ENCODE measurements around the gene SFTPA2. TPM values are rescaled to one million over a fixed set of nuclear protein-coding genes. Genes with fewer than 3 reads are reported as not detected.
"Not testable (repeated sequence)": the region's sequence is repeated elsewhere in the genome, so short reads cannot be mapped to it uniquely, and the experiment has no call there.

SFTPA2 gene
- total and polyA plus RNA-seq, 7 donors = 0.05 to 1.3 (median 0.55) TPM

GRCh38 chr10:79552143-79552542 is 8.1 kb downstream of the SFTPA2 start:
- no peak for DNase-seq
- H3K4me1 ChIP-seq = no peaks in the 10 kb centered on the region
- ATAC-seq = no peak
- 32 to 48% (median 38%) methylated on average over 2 of the region's 2 CpGs for WGBS, 3 donors
- no peak overlapping the region for H3K27ac ChIP-seq
- no peak for TF ChIP-seq CTCF (IDR thresholded peaks at IDR 0.05)
- no peaks in the 10 kb centered on the region for H3K27me3 ChIP-seq (ENCODE audit: insufficient read depth in 3 of 3, low read length in 2 of 3)
- intact Hi-C loops (cut with DNase I) = no loop called here
- H3K4me3 ChIP-seq = no peak overlapping the region
- H3K36me3 ChIP-seq (ENCODE audit: insufficient read depth in 1 of 2, low read depth in 1 of 2) = no peaks in the 10 kb centered on the region
- H3K9me3 ChIP-seq = no peaks in the 10 kb centered on the region

GRCh38 chr10:79547973-79548372 is 12.2 kb downstream of the SFTPA2 start:
- ATAC-seq (no peak), DNase-seq (no peak)
- Histone ChIP-seq H3K9me3 (no peaks in the 10 kb centered on the region), H3K4me1 (no peaks in the 10 kb centered on the region), H3K27me3 (ENCODE audit: insufficient read depth in 3 of 3, low read length in 2 of 3) (no peaks in the 10 kb centered on the region), H3K4me3 (no peak overlapping the region), H3K36me3 (ENCODE audit: insufficient read depth in 1 of 2, low read depth in 1 of 2) (no peaks in the 10 kb centered on the region), H3K27ac (no peak overlapping the region)
- WGBS, 3 donors = 66 to 73% (median 67%) methylated on average over 3 of the region's 3 CpGs
- intact Hi-C loops (cut with DNase I) = no loop called here
- no peak for TF ChIP-seq CTCF (IDR thresholded peaks at IDR 0.05)

- WGBS, 3 donors = 87 to 88% (median 88%) methylated on average over 2 of the region's 2 CpGs
- H3K4me1 ChIP-seq; H3K36me3 ChIP-seq (ENCODE audit: insufficient read depth in 1 of 2, low read depth in 1 of 2); H3K4me3 ChIP-seq; DNase-seq; ATAC-seq; intact Hi-C loops (cut with DNase I); H3K27ac ChIP-seq; H3K9me3 ChIP-seq; H3K27me3 ChIP-seq (ENCODE audit: insufficient read depth in 3 of 3, low read length in 2 of 3): not testable (repeated sequence)
Measured at GRCh38 chr10:79547128-79547527, 13.1 kb downstream of the SFTPA2 start.

GRCh38 chr10:79544926-79545659 is 15.1 kb downstream of the SFTPA2 start:
- H3K27ac ChIP-seq; H3K4me1 ChIP-seq; DNase-seq; H3K9me3 ChIP-seq; H3K36me3 ChIP-seq (ENCODE audit: insufficient read depth in 1 of 2, low read depth in 1 of 2); H3K27me3 ChIP-seq (ENCODE audit: insufficient read depth in 3 of 3, low read length in 2 of 3); H3K4me3 ChIP-seq; ATAC-seq; intact Hi-C loops (cut with DNase I): not testable (repeated sequence)
- WGBS, 3 donors = 65 to 73% (median 68%) methylated on average over 3 of the region's 3 CpGs

GRCh38 chr10:79544408-79544807 is 15.8 kb downstream of the SFTPA2 start:
- H3K36me3 ChIP-seq (ENCODE audit: insufficient read depth in 1 of 2, low read depth in 1 of 2); H3K27ac ChIP-seq; H3K27me3 ChIP-seq (ENCODE audit: insufficient read depth in 3 of 3, low read length in 2 of 3); DNase-seq; intact Hi-C loops (cut with DNase I); H3K4me3 ChIP-seq; ATAC-seq; H3K4me1 ChIP-seq; H3K9me3 ChIP-seq: not testable (repeated sequence)
- WGBS, 3 donors = 45 to 59% (median 51%) methylated on average over 3 of the region's 3 CpGs

GRCh38 chr10:79542626-79543025 is 17.6 kb downstream of the SFTPA2 start:
- WGBS, 3 donors = 25 to 31% (median 25%) methylated on average over 2 of the region's 2 CpGs
- no peak for TF ChIP-seq CTCF (IDR thresholded peaks at IDR 0.05)
- DNase-seq (no peak), ATAC-seq (no peak)
- Histone ChIP-seq H3K9me3 (no peaks in the 10 kb centered on the region), H3K4me1 (no peaks in the 10 kb centered on the region), H3K27ac (no peak overlapping the region), H3K4me3 (no peak overlapping the region), H3K27me3 (ENCODE audit: insufficient read depth in 3 of 3, low read length in 2 of 3) (no peaks in the 10 kb centered on the region), H3K36me3 (ENCODE audit: insufficient read depth in 1 of 2, low read depth in 1 of 2) (no peaks in the 10 kb centered on the region)
- intact Hi-C loops (cut with DNase I) = no loop called here

GRCh38 chr10:79540930-79541329 is 19.3 kb downstream of the SFTPA2 start:
- H3K36me3 ChIP-seq (ENCODE audit: insufficient read depth in 1 of 2, low read depth in 1 of 2); H3K27ac ChIP-seq; H3K4me3 ChIP-seq; H3K27me3 ChIP-seq (ENCODE audit: insufficient read depth in 3 of 3, low read length in 2 of 3); ATAC-seq; DNase-seq; H3K4me1 ChIP-seq; H3K9me3 ChIP-seq; intact Hi-C loops (cut with DNase I): not testable (repeated sequence)
- 88 to 95% (median 90%) methylated on average over 1 of the region's 1 CpG for WGBS, 3 donors

GRCh38 chr10:79538311-79538710 is 21.9 kb downstream of the SFTPA2 start:
- H3K36me3 ChIP-seq (ENCODE audit: insufficient read depth in 1 of 2, low read depth in 1 of 2); H3K27me3 ChIP-seq (ENCODE audit: insufficient read depth in 3 of 3, low read length in 2 of 3); H3K4me1 ChIP-seq; intact Hi-C loops (cut with DNase I); DNase-seq; ATAC-seq; H3K9me3 ChIP-seq; H3K27ac ChIP-seq; H3K4me3 ChIP-seq: not testable (repeated sequence)
- 75 to 78% (median 76%) methylated on average over 6 of the region's 6 CpGs for WGBS, 3 donors

GRCh38 chr10:79533903-79534175 is 26.4 kb downstream of the SFTPA2 start:
- H3K36me3 ChIP-seq (ENCODE audit: insufficient read depth in 1 of 2, low read depth in 1 of 2); intact Hi-C loops (cut with DNase I); H3K9me3 ChIP-seq; ATAC-seq; H3K27ac ChIP-seq; H3K27me3 ChIP-seq (ENCODE audit: insufficient read depth in 3 of 3, low read length in 2 of 3); DNase-seq; H3K4me1 ChIP-seq; H3K4me3 ChIP-seq: not testable (repeated sequence)
- 88 to 100% (median 94%) methylated on average over 1 of the region's 5 CpGs for WGBS, 3 donors
